Heart right ventricle (tissue), 16 donors: ENCODE data around the gene ROBO3. TPM values are rescaled to one million over a fixed set of nuclear protein-coding genes. Genes with fewer than 3 reads are reported as not detected.

Source experiments
- ATAC-seq, 8 donors: fragments of 200-7000 bp; cut with Tn5 transposase; one replicate each; pipeline ENCODE4 v1.9.1; 2020; ENCODE audit warnings: mild to moderate bottlenecking in 8 of 8, moderate library complexity in 8 of 8, moderate number of reproducible peaks in 1 of 8
- DNase-seq, 2 donors: peaks; one replicate each; pipeline ENCODE4 v3.0.0-alpha.2; 2020
- H3K27ac ChIP-seq, 10 donors: fragments of 200-600 bp; sonication (generic) in 2 of 10; one replicate each; pipeline versions ENCODE4 v1.5.0 to v1.8.0; 2020 to 2022; ENCODE audit warnings: mild to moderate bottlenecking in 3 of 10
- H3K27me3 ChIP-seq, 7 donors: fragments of 200-600 bp; one replicate each; pipeline ENCODE4 v1.8.0; 2021 to 2022; ENCODE audit warnings: mild to moderate bottlenecking in 2 of 7
- H3K36me3 ChIP-seq, 9 donors: fragments of 200-600 bp; sonication (generic) in 1 of 9; one replicate each; pipeline versions ENCODE4 v1.5.0 to v1.8.0; 2020 to 2022; ENCODE audit warnings: mild to moderate bottlenecking in 2 of 9
- H3K4me1 ChIP-seq, 9 donors: fragments of 200-600 bp; sonication (generic) in 1 of 9; one replicate each; pipeline versions ENCODE4 v1.5.0 to v1.8.0; 2020 to 2022; ENCODE audit warnings: mild to moderate bottlenecking in 4 of 9
- H3K4me3 ChIP-seq, 10 donors: fragments of 200-600 bp; sonication (generic) in 2 of 10; one replicate each; pipeline versions ENCODE4 v1.5.0 to v1.8.0; 2020 to 2022; ENCODE audit warnings: mild to moderate bottlenecking in 7 of 10, moderate library complexity in 2 of 10
- H3K9me3 ChIP-seq, 11 donors: fragments of 200-600 bp in 10 of 11; sonication (generic) in 2 of 11; one replicate each; pipeline versions ENCODE4 v1.5.0 to v1.8.0; 2013 to 2022; ENCODE audit warnings: mild to moderate bottlenecking in 2 of 11, control low read depth in 1 of 11, moderate library complexity in 1 of 11
- CTCF ChIP-seq, 9 donors: fragments of 200-600 bp; sonication (generic) in 2 of 9; IDR thresholded peaks; one replicate each; pipeline versions ENCODE4 v1.5.0 to v1.8.0; 2021 to 2022; ENCODE audit warnings: antibody characterized with exemption in 9 of 9, mild to moderate bottlenecking in 5 of 9, moderate library complexity in 1 of 9
- WGBS, 2 donors: extraction: QIAGEN DNeasy Blood & Tissue Kit; methylation state at CpG; one replicate each; pipeline ENCODE4 v1.1.7; 2013; ENCODE audit warnings: inconsistent platforms in 1 of 2; 5-methylcytosine and 5-hydroxymethylcytosine counted together
- intact Hi-C, 10 donors: fragments of 100-400 bp; cut with DNase I; formaldehyde crosslinking; loops; one replicate each; pipeline versions ENCODE4 v1.11.1 to v1.14.2; 2022
- polyA plus RNA-seq, 2 donors: library from polyadenylated mRNA; stranded (reverse); fragments of 200-250 nt; gene quantifications; one replicate each; pipeline ENCODE4 v1.2.3, GENCODE V29; 2013
- total RNA-seq, 10 donors: library from RNA; stranded (reverse); fragmentation: NEBNext Ultra II Directional in 3 of 10; extraction: Animal tissue kit (Norgen Biotek cat#: 25700) in 3 of 10; gene quantifications; one replicate each; pipeline versions ENCODE4 v1.2.1 to v1.2.4, GENCODE V29; 2021 to 2023
- donor health status: Arrhythmogenic right ventricular cardiomyopathy.
- donor health status: ischemic (EF 13 %, LVEDD 7.1; RV severe dilation, severe dysfunction).
- donor health status: healthy with polysubstance abuse.
- donor health status: DM: no; HTN: yes; CAD: no.
- donor health status: DM: no; HTN: no; CAD: no.
- donor health status: ischemic (EF 25% LVEDD 6.9; RV normal size, moderate dysfunction).
- donor health status: ischemic (EF 25% LVEDD 5.7; RV mildly dilated, moderate dysfunction).
- donor health status: healthy.
- donor health status: DM: yes; HTN: yes; CAD: no.
- donor health status: Ischemic cardiomyopathy.
- donor health status: ischemic (EF 35%, LVEDD 5.7; RV mildly dilated, moderate dysfunction).
- donor health status: nonischemic (EF 11% LVEDD 7.7; RV severe dilation, severe dysfunction).
- donor health status: DM: yes; HTN: yes; CAD: no.
- donor health status: PGD.
- donor health status: ischemic (EF 29% LVEDD 5.4; RV normal size, mild dysfunction).
- donor health status: nonischemic (EF 23%, LVEDD 6.1; RV moderate dilation, normal function).

Gene ROBO3
- total and polyA plus RNA-seq, 12 donors, result 1.5 to 19.8 (median 4.1) TPM

GRCh38 chr11:124843616-124843910 is 21.7 kb upstream of the ROBO3 start:
- Histone ChIP-seq H3K36me3 (no peaks in the 10 kb centered on the region), H3K27me3 (peaks cover 56 to 100% (median 100%) of the 10 kb centered on the region in 7 donors), H3K9me3 (no peaks in the 10 kb centered on the region), H3K27ac (no peak overlapping the region), H3K4me1 (peaks cover 7 to 23% (median 19%) of the 10 kb centered on the region in 9 donors), H3K4me3 (no peak overlapping the region)
- WGBS, 2 donors, result 8 to 11% methylated on average over 8 of the region's 8 CpGs
- DNase-seq, result no peak
- intact Hi-C loops, result no loop called here
- no peak for ATAC-seq
- no peak for TF ChIP-seq CTCF (IDR thresholded peaks at IDR 0.05)

GRCh38 chr11:124844664-124845079 is 20.6 kb upstream of the ROBO3 start:
- intact Hi-C loops, result no loop called here
- Histone ChIP-seq H3K27me3 (peaks cover 45 to 100% (median 100%) of the 10 kb centered on the region in 7 donors), H3K27ac (no peak overlapping the region), H3K4me1 (peaks cover under 1 to 14% (median 10%) of the 10 kb centered on the region in 9 donors), H3K4me3 (no peak overlapping the region), H3K36me3 (no peaks in the 10 kb centered on the region), H3K9me3 (no peaks in the 10 kb centered on the region)
- DNase-seq, result no peak
- 11 to 15% methylated on average over 8 of the region's 8 CpGs for WGBS, 2 donors
- no peak for ATAC-seq
- TF ChIP-seq CTCF (IDR thresholded peaks at IDR 0.05), result no peak

- Histone ChIP-seq H3K27ac (no peak overlapping the region), H3K36me3 (no peaks in the 10 kb centered on the region), H3K9me3 (no peaks in the 10 kb centered on the region), H3K4me1 (peaks cover 0 to 9% (median 7%) of the 10 kb centered on the region in 9 donors), H3K27me3 (peaks cover 38 to 100% (median 97%) of the 10 kb centered on the region in 7 donors), H3K4me3 (no peak overlapping the region)
- WGBS, 2 donors, result 9 to 13% methylated on average over 11 of the region's 11 CpGs
- no peak for TF ChIP-seq CTCF (IDR thresholded peaks at IDR 0.05)
- intact Hi-C loops, result no loop called here
- ATAC-seq (no peak), DNase-seq (no peak)
Measured at GRCh38 chr11:124846070-124846673, 19.1 kb upstream of the ROBO3 start.

- Histone ChIP-seq H3K27me3 (peaks cover 14 to 99% (median 85%) of the 10 kb centered on the region in 7 donors), H3K4me3 (no peak overlapping the region), H3K4me1 (peaks cover 0 to 15% (median 10%) of the 10 kb centered on the region in 9 donors), H3K9me3 (peaks cover 0 to 6% (median 0%) of the 10 kb centered on the region in 11 donors), H3K36me3 (no peaks in the 10 kb centered on the region), H3K27ac (no peak overlapping the region)
- TF ChIP-seq CTCF (IDR thresholded peaks at IDR 0.05), result no peak
- WGBS, 2 donors, result 68 to 81% methylated on average over 2 of the region's 2 CpGs
- intact Hi-C loops, result no loop called here
- DNase-seq (no peak), ATAC-seq (no peak)
Measured at GRCh38 chr11:124859171-124859570, 6.1 kb upstream of the ROBO3 start.
